Psoas muscle (tissue), 8 donors: ENCODE results near the gene CST9L. TPM values are rescaled to one million over a fixed set of nuclear protein-coding genes. Genes with fewer than 3 reads are reported as not detected.

Experiments
- ATAC-seq, 4 donors: fragments of 200-7000 bp; cut with Tn5 transposase; one replicate each; pipeline ENCODE4 v1.9.1; 2020; ENCODE audit warnings: moderate library complexity in 3 of 4, mild to moderate bottlenecking in 2 of 4
- DNase-seq, 2 donors: peaks; one replicate each; pipeline ENCODE4 v3.0.0-alpha.2; 2020
- H3K27ac ChIP-seq: fragments of 200-600 bp; one replicate; pipeline ENCODE4 v1.8.0; 2022
- H3K27me3 ChIP-seq, 3 donors: fragments of 200-600 bp in 1 of 3; one replicate each; pipeline versions ENCODE4 v1.6.1 to v1.8.0; 2013 to 2022; ENCODE audit warnings: low read length in 2 of 3, mild to moderate bottlenecking in 2 of 3, moderate library complexity in 1 of 3; ENCODE audit not compliant: insufficient read depth in 3 of 3
- H3K36me3 ChIP-seq, 2 donors: fragments of 200-600 bp in 1 of 2; one replicate each; pipeline versions ENCODE4 v1.6.1 to v1.8.0; 2013 to 2022; ENCODE audit warnings: low read depth in 1 of 2, mild to moderate bottlenecking in 1 of 2, moderate library complexity in 1 of 2; ENCODE audit not compliant: insufficient read depth in 1 of 2
- H3K4me1 ChIP-seq: fragments of 200-600 bp; one replicate; pipeline ENCODE4 v1.8.0; 2022
- H3K4me3 ChIP-seq: fragments of 200-600 bp; one replicate; pipeline ENCODE4 v1.8.0; 2022; ENCODE audit warnings: mild to moderate bottlenecking
- H3K9me3 ChIP-seq: fragments of 200-600 bp; one replicate; pipeline ENCODE4 v1.8.0; 2022
- CTCF ChIP-seq: fragments of 200-600 bp; IDR thresholded peaks from one replicate; pipeline ENCODE4 v1.8.0; 2022; ENCODE audit warnings: antibody characterized with exemption
- WGBS, 3 donors: extraction: QIAGEN DNeasy Blood & Tissue Kit; methylation state at CpG; one replicate each; pipeline versions ENCODE4 v1.1.6 to v1.1.7; 2013; 5-methylcytosine and 5-hydroxymethylcytosine counted together
- intact Hi-C, 2 donors: fragments of 100-400 bp; cut with DNase I; formaldehyde crosslinking; loops; one replicate each; pipeline versions ENCODE4 v1.11.0 to v1.14.2; 2022
- polyA plus RNA-seq, 3 donors: library from polyadenylated mRNA; stranded (reverse); fragments of 200-250 nt; gene quantifications; one replicate each; pipeline ENCODE4 v1.2.3, GENCODE V29; 2013
- total RNA-seq, 4 donors: library from RNA; stranded (reverse); fragmentation: NEBNext Ultra II Directional in 2 of 4; extraction: Animal tissue kit (Norgen Biotek cat#: 25700) in 2 of 4; gene quantifications; one replicate each; pipeline versions ENCODE4 v1.2.1 to v1.2.4, GENCODE V29; 2021 to 2023
- donor health status: healthy with polysubstance abuse.
- donor health status: DM: no; HTN: no; CAD: no; lungs with moderate emphysema.
- donor health status: Bipolar disorder and iron deficiency.
- donor health status: healthy.
- donor health status: DM: yes; HTN: yes; CAD: no.
- donor health status: DM: no; HTN: no; CAD: no.
- donor health status: DM: no; HTN: no; CAD: no.
- donor health status: DM: yes; HTN: yes; CAD: no.

CST9L gene
- total and polyA plus RNA-seq, 7 donors: not detected

- Histone ChIP-seq H3K27ac (no peak overlapping the region), H3K9me3 (no peaks in the 10 kb centered on the region), H3K36me3 (no peaks in the 10 kb centered on the region), H3K4me3 (no peak overlapping the region), H3K27me3 (no peaks in the 10 kb centered on the region), H3K4me1 (no peaks in the 10 kb centered on the region)
- intact Hi-C loops: no loop called here
- 60 to 71% (median 64%) methylated on average over 1 of the region's 1 CpG for WGBS, 3 donors
- no peak for TF ChIP-seq CTCF
- ATAC-seq: no peak
- DNase-seq: no peak
Measured at GRCh38 chr20:23532533-23532932, 35.8 kb downstream of the CST9L start.

GRCh38 chr20:23530937-23531567 is 37.2 kb downstream of the CST9L start:
- whole genome bisulfite sequencing, 3 donors: 50 to 58% (median 58%) methylated on average over 1 of the region's 1 CpG
- no peaks in the 10 kb centered on the region for H3K36me3 ChIP-seq
- H3K4me3 ChIP-seq: no peak overlapping the region

GRCh38 chr20:23528867-23529431 is 39.3 kb downstream of the CST9L start:
- 53 to 57% (median 53%) methylated on average over 1 of the region's 1 CpG for WGBS, 3 donors
- Histone ChIP-seq H3K27ac (no peak overlapping the region), H3K27me3 (no peaks in the 10 kb centered on the region), H3K4me3 (no peak overlapping the region), H3K36me3 (no peaks in the 10 kb centered on the region), H3K4me1 (no peaks in the 10 kb centered on the region), H3K9me3 (no peaks in the 10 kb centered on the region)
- no peak for TF ChIP-seq CTCF
- intact Hi-C loops: no loop called here
- no peak for DNase-seq
- ATAC-seq: no peak

More at GRCh38 chr20:23530937-23531567, 37.2 kb downstream of the CST9L start:
- intact Hi-C loops: no loop called here
- DNase-seq (no peak), ATAC-seq (no peak)
- TF ChIP-seq CTCF: no peak
- Histone ChIP-seq H3K27me3 (no peaks in the 10 kb centered on the region), H3K27ac (no peak overlapping the region), H3K9me3 (no peaks in the 10 kb centered on the region), H3K4me1 (no peaks in the 10 kb centered on the region)

GRCh38 chr20:23526850-23527249 is 41.4 kb downstream of the CST9L start:
- WGBS, 3 donors: 99 to 100% (median 100%) methylated on average over 1 of the region's 1 CpG
- no peak overlapping the region for H3K27ac ChIP-seq
- DNase-seq (no peak), ATAC-seq (no peak)
- no peaks in the 10 kb centered on the region for H3K36me3 ChIP-seq
- H3K4me1 ChIP-seq: no peaks in the 10 kb centered on the region
- H3K27me3 ChIP-seq: no peaks in the 10 kb centered on the region
- no peak overlapping the region for H3K4me3 ChIP-seq
- intact Hi-C loops: no loop called here
- H3K9me3 ChIP-seq: no peaks in the 10 kb centered on the region
- no peak for TF ChIP-seq CTCF

- H3K4me1 ChIP-seq: no peaks in the 10 kb centered on the region
- H3K9me3 ChIP-seq: no peaks in the 10 kb centered on the region
- DNase-seq: no peak
- H3K36me3 ChIP-seq: no peaks in the 10 kb centered on the region
- H3K27ac ChIP-seq: no peak overlapping the region
- WGBS, 3 donors: 81 to 86% (median 86%) methylated on average over 10 of the region's 10 CpGs
- no peak for ATAC-seq
- no peak overlapping the region for H3K4me3 ChIP-seq
- intact Hi-C loops: no loop called here
- no peaks in the 10 kb centered on the region for H3K27me3 ChIP-seq
- TF ChIP-seq CTCF: no peak
Measured at GRCh38 chr20:23524146-23524545, 44.1 kb downstream of the CST9L start.
